ENCODE results near the gene KRTCAP3. TPM values are rescaled to one million over a fixed set of nuclear protein-coding genes. Genes with fewer than 3 reads are reported as not detected.
"Not testable (repeated sequence)": the region's sequence is repeated elsewhere in the genome, so short reads cannot be mapped to it uniquely, and the experiment has no call there.

The KRTCAP3 gene
- total RNA-seq, 4 donors from 2014 or later, result 0.75 to 1.8 (median 1.3) TPM; not detected in 1

DNA sequence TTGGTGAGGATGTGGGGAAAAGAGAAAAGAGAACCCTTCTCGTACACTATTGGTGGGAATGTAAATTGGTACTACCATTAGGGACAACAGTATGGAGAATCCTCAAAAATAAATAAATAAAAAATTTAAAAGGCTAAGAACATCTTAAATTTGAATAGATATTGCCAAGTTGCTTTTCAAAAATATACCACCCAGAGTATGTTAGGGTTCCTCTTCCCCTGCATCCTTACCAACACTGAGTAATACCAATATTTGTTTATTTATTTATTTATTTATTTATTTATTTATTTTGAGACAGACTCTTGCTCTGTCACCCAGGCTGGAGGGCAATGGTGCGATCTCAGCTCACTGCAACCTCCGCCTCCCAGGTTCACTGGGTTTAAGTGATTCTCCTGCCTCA is 19.2 kb upstream of the KRTCAP3 start:
- TF ChIP-seq, protein P1, sequence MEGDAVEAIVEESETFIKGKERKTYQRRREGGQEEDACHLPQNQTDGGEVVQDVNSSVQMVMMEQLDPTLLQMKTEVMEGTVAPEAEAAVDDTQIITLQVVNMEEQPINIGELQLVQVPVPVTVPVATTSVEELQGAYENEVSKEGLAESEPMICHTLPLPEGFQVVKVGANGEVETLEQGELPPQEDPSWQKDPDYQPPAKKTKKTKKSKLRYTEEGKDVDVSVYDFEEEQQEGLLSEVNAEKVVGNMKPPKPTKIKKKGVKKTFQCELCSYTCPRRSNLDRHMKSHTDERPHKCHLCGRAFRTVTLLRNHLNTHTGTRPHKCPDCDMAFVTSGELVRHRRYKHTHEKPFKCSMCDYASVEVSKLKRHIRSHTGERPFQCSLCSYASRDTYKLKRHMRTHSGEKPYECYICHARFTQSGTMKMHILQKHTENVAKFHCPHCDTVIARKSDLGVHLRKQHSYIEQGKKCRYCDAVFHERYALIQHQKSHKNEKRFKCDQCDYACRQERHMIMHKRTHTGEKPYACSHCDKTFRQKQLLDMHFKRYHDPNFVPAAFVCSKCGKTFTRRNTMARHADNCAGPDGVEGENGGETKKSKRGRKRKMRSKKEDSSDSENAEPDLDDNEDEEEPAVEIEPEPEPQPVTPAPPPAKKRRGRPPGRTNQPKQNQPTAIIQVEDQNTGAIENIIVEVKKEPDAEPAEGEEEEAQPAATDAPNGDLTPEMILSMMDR (IDR thresholded peaks at IDR 0.05), result no peak
- no peak for ATAC-seq (ENCODE audit: low FRiP score)
- no peak for DNase-seq (ENCODE audit: low spot score)

DNA sequence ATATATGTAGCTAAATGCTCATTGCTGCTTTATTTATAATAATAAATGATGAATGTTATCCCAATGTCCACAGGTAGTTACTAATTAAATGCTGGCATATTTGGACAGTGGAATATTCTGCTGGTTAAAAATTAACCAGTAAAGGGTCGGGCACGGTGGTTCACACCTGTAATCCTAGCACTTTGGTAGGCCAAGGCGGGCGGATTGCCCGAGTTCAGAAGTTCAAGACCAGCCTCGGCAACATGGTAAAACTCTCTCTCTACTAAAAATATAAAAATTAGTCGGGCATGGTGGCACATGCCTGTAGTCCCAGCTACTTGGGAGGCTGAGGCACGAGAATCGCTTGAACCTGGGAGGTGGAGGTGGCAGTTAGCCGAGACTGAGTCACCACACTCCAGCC is 17.1 kb upstream of the KRTCAP3 start:
- not testable (repeated sequence) for DNase-seq (ENCODE audit: low spot score); ATAC-seq (ENCODE audit: low FRiP score)

DNA sequence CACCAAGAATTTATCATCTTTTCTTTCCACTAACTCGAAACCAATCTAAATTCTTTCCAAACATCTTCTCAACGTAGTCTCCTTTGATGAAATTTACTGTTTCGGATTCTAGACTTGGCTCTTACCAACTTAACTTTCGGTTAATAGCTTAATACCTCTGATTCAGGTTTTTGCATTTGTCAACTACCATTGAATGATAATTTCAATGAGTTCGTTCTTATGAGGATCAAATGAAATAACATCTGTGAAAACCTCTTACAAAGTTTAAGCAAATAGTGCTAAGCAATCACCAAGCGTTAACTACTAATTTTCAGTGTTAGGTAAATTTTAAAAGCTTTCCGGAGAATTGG is 14.3 kb upstream of the KRTCAP3 start:
- TF ChIP-seq, protein P1 (IDR thresholded peaks at IDR 0.05), result no peak
- ATAC-seq (ENCODE audit: low FRiP score) (no peak), DNase-seq (ENCODE audit: low spot score) (no peak)

DNA sequence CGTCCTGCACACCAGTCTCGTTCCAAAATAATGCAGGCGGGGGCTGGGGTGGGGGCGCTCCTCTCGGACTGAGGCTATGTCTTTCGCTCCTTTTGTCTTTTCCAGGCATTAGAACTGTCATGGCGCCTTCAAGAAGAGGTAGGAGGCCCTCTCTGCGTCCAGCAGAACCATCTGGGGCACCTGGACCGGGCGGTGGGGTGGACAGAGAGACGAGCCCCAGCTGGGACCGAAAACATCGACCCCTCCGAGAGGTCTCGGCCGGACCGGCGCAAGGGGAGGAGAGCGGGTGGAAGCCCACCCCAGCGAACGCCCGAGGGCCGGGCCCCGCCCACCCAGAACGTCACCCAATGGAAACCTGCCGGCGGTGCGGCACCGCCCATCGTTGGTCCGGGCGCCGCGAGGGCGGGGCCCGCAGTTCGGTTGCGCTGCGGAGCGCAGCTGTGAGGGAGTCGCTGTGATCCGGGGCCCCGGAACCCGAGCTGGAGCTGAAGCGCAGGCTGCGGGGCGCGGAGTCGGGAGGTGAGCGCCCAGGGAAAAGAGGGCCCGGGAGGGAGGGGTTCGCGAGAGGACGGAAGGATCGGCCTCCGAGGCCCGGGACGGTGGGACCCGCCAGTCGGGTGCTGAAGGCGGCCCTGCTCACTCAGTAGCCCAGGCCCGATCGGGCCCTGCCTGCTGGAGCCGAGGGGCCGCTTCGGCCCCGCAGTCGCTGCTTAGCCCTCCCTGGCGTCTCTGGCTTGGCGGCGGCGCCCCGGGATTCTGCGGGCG is 13.8 kb upstream of the KRTCAP3 start, which contains the start of gene NRBP1:
Gene NRBP1 (plus strand): TSS at position 419 of the 765 bp plus-strand sequence. CDS start 4,643 bp downstream, outside the sequence.
- DNase-seq (ENCODE audit: low spot score) (peak; percentile 73), ATAC-seq (ENCODE audit: low FRiP score) (peak; percentile 94)
- TF ChIP-seq, protein P1 (IDR thresholded peaks at IDR 0.05), result no peak

DNA sequence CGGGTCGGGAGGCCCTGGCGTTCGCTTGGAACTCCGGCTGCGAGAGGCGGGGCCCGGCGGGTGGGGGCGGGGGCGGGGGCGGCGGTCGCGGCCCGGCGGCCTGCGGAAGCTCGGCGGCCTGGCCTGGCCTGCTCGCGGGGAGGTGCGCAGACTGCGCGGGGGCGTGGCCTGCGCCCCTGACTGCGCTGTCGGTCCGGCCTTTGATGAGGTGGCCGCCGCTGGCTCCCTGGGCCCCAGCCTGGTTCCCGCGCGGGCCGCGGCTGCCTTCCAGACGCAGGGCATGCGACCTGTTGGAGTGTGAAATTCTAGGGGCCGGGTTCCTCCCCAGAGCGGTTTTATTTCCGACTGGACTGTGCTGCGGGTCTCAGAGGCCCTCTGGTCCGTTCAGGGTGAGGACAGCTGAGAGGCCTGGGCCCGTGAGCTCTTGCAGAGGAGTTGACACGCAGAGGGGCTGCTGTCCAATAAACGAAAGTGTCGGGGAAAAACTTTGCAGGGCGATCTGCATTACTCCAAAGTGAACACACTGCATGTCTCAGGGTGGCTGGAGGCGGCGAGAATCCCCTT is 13.1 kb upstream of the KRTCAP3 start:
- TF ChIP-seq, protein P1 (IDR thresholded peaks at IDR 0.05), result no peak
- DNase-seq (ENCODE audit: low spot score) (peak; percentile 27), ATAC-seq (ENCODE audit: low FRiP score) (peak; percentile 94)

DNA sequence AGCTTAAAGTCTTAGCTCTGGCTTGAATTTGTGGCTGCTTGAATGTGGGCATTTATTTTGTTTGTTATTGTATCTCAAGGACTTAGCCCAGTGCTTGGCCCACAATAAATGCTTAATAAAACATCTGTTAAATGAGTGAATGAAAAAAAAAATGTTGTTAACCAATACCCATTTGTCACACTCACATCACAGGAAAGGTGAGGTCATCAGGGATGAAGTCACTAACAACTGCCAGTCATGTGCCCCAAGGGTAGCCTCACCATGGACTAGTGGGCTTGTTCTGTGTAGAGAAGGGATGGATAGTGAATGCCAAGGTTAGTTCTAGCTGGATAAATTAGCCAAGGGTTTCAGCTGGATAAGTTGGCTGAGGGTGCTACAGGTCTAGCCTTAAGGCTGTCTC is 10.8 kb upstream of the KRTCAP3 start:
- ATAC-seq (ENCODE audit: low FRiP score), result no peak
- TF ChIP-seq, protein P1 (IDR thresholded peaks at IDR 0.05), result no peak
- no peak for DNase-seq (ENCODE audit: low spot score)

DNA sequence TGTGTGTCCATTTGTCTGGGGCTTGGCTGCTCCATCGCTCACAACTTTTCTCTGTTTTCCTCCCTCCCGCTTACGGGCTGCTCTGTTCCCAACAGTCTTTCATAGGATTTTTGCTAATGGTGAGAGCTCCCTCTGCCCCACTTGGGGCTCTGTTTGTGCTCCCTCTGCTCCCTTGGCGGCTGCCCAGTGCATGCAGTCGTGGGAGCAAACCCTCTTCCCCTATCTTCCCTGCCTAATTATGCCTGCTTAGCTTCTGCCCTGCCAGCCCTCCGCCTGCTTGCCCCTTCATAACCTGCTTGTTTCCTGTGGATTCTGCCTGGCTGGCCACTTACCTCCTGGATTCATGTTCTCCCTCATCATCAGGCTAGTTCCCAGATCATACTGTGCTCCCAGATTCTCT is 6.6 kb upstream of the KRTCAP3 start:
- TF ChIP-seq, protein P1 (IDR thresholded peaks at IDR 0.05), result no peak
- no peak for ATAC-seq (ENCODE audit: low FRiP score)
- no peak for DNase-seq (ENCODE audit: low spot score)

All from omental fat pad (tissue), 4 donors.